Panc1 (cell line): Measurements from ENCODE around the gene FOSL2. TPM values are rescaled to one million over a fixed set of nuclear protein-coding genes. Genes with fewer than 3 reads are reported as not detected.

Experiments used
- ATAC-seq: fragments of 200-7000 bp; cut with Tn5 transposase; 2 replicates; pipeline ENCODE4 v1.9.1; 2020; ENCODE audit warnings: mild to moderate bottlenecking, moderate library complexity
- BruUV-seq: library from RNA; stranded (reverse); fragments of 400-500 nt; replicated peaks from 2 replicates; lab custom pipeline; 2021; lab: Mats Ljungman, UMichigan
- CTCF ChIA-PET: fragments of 300-600 bp; sonication (Branson Sonifier 250); formaldehyde crosslinking; loops from one replicate; lab custom pipeline; 2022; ENCODE audit warnings: antibody characterized with exemption; lab: Charles Lee
- POLR2A ChIA-PET: fragments of 300-600 bp; sonication (Branson Sonifier 250); formaldehyde crosslinking; loops from one replicate; lab custom pipeline; 2022; ENCODE audit warnings: antibody characterized with exemption; lab: Charles Lee
- DNase-seq: peaks from one replicate; pipeline ENCODE4 v3.0.0-alpha.2; 2010; ENCODE audit warnings: low read depth, low spot score
- H3K27ac ChIP-seq: 2 replicates; pipeline ENCODE4 v1.5.1; 2011; ENCODE audit warnings: mild to moderate bottlenecking, low read length, inconsistent platforms
- H3K27me3 ChIP-seq: fragments of 200-500 bp; sonication (Bioruptor generic); 2 replicates; pipeline ENCODE4 v1.6.0; 2014; ENCODE audit warnings: low read length, inconsistent platforms; ENCODE audit not compliant: control insufficient read depth, insufficient read depth
- H3K36me3 ChIP-seq: fragments of 200-500 bp; sonication (Bioruptor generic); 2 replicates; pipeline ENCODE4 v1.5.1; 2014; ENCODE audit warnings: inconsistent platforms, mild to moderate bottlenecking, low read length, moderate library complexity; ENCODE audit not compliant: control insufficient read depth, insufficient read depth
- H3K4me1 ChIP-seq: 2 replicates; pipeline ENCODE4 v1.5.1; 2011; ENCODE audit warnings: inconsistent platforms, mild to moderate bottlenecking, low read length, moderate library complexity; ENCODE audit not compliant: control insufficient read depth, insufficient read depth
- H3K4me3 ChIP-seq, 2 experiments: 2 replicates each; pipeline ENCODE4 v1.5.1; 2011 to 2012; ENCODE audit warnings: low read depth in 2 of 2, low read length in 2 of 2, mild to moderate bottlenecking in 2 of 2, inconsistent platforms in 1 of 2, moderate library complexity in 1 of 2
- H3K9me3 ChIP-seq: fragments of 200-500 bp; sonication (Bioruptor generic); 2 replicates; pipeline ENCODE4 v1.5.1; 2014; ENCODE audit warnings: low read depth, mild to moderate bottlenecking, inconsistent platforms, low read length, moderate library complexity; ENCODE audit not compliant: control insufficient read depth, insufficient read depth
- CTCF ChIP-seq: fragments of 450-650 bp; IDR thresholded peaks from 2 replicates; pipeline ENCODE4 v1.5.1; 2017; ENCODE audit warnings: mild to moderate bottlenecking
- POLR2AphosphoS5 ChIP-seq: IDR thresholded peaks from 2 replicates; pipeline ENCODE4 v1.6.1; 2012; ENCODE audit warnings: mild to moderate bottlenecking, low read depth, low read length, moderate library complexity
- REST ChIP-seq, 2 experiments: IDR thresholded peaks; 2 replicates each; pipeline ENCODE4 v1.6.1; 2011 to 2012; ENCODE audit warnings: low read depth in 2 of 2, control low read depth in 1 of 2, low read length in 1 of 2, mild to moderate bottlenecking in 1 of 2, moderate library complexity in 1 of 2; ENCODE audit not compliant: insufficient read depth in 1 of 2
- SIN3A ChIP-seq: IDR thresholded peaks from 2 replicates; pipeline ENCODE4 v1.6.1; 2012; ENCODE audit warnings: low read depth, mild to moderate bottlenecking, low read length, moderate library complexity, borderline replicate concordance; ENCODE audit not compliant: insufficient read depth
- TCF7L2 ChIP-seq: IDR thresholded peaks from 2 replicates; pipeline ENCODE4 v1.6.1; 2011; ENCODE audit warnings: mild to moderate bottlenecking, low read depth, low read length, inconsistent platforms
- in situ Hi-C: cut with HindIII; loops from 2 replicates; pipeline ENCODE4 v1.10.0; 2016; ENCODE audit warnings: low sequenced_read_pairs, low pct_unique_long_range_greater_than_20kb
- intact Hi-C: fragments of 100-400 bp; cut with micrococcal nuclease; formaldehyde crosslinking; loops from one replicate; pipeline ENCODE4 v1.10.0; 2022; ENCODE audit not compliant: unreplicated experiment
- total RNA-seq: library from RNA; stranded (reverse); gene quantifications from one replicate; pipeline ENCODE4 v1.2.1, GENCODE V29; 2021; ENCODE audit not compliant: unreplicated experiment

The FOSL2 gene
- total RNA-seq, 1 experiment from 2014 or later, result 29.0 TPM

GRCh38 chr2:28349546-28350165 lies 43.0 kb upstream of the FOSL2 start:
- ATAC-seq (no peak), DNase-seq (no peak)
- POLR2A ChIA-PET, result no interaction called here
- Histone ChIP-seq H3K9me3 (no peaks in the 10 kb centered on the region), H3K27ac (no peak overlapping the region), H3K4me3 (no peak overlapping the region), H3K4me1 (no peaks in the 10 kb centered on the region), H3K36me3 (no peaks in the 10 kb centered on the region), H3K27me3 (no peaks in the 10 kb centered on the region)
- CTCF ChIA-PET, result no interaction called here
- TF ChIP-seq TCF7L2 (no peak), CTCF (no peak), POLR2AphosphoS5 (no peak), SIN3A (no peak), REST (IDR thresholded peaks at IDR 0.05; ENCODE audit: insufficient read depth in 1 of 2, low read depth in 2 of 2, low read length in 1 of 2) (no peak)
- in situ Hi-C loops (no loop called here), intact Hi-C loops (no loop called here)
- BruUV-seq, result no TSS peak

- H3K36me3 ChIP-seq, result no peaks in the 10 kb centered on the region
Observed at GRCh38 chr2:28350196-28350595, 42.5 kb upstream of the FOSL2 start.

More at GRCh38 chr2:28350196-28350595, 42.5 kb upstream of the FOSL2 start:
- BruUV-seq, result no TSS peak
- DNase-seq (no peak), ATAC-seq (no peak)
- Histone ChIP-seq H3K27me3 (no peaks in the 10 kb centered on the region), H3K27ac (no peak overlapping the region), H3K9me3 (no peaks in the 10 kb centered on the region), H3K4me1 (no peaks in the 10 kb centered on the region), H3K4me3 (no peak overlapping the region)
- ChIA-PET POLR2A (no interaction called here), CTCF (no interaction called here)
- intact Hi-C loops (no loop called here), in situ Hi-C loops (no loop called here)
- no peak for TF ChIP-seq REST (IDR thresholded peaks at IDR 0.05; ENCODE audit: insufficient read depth in 1 of 2, low read depth in 2 of 2, low read length in 1 of 2)
- no peak for TF ChIP-seq CTCF
- no peak for TF ChIP-seq SIN3A
- TF ChIP-seq POLR2AphosphoS5, result no peak
- TF ChIP-seq TCF7L2, result no peak
